ENCODE results near the gene MICAL3.

GRCh38 chr22:18000441-18001039, 23.8 kb downstream of the MICAL3 start:
- TF ChIP-seq, protein P1, sequence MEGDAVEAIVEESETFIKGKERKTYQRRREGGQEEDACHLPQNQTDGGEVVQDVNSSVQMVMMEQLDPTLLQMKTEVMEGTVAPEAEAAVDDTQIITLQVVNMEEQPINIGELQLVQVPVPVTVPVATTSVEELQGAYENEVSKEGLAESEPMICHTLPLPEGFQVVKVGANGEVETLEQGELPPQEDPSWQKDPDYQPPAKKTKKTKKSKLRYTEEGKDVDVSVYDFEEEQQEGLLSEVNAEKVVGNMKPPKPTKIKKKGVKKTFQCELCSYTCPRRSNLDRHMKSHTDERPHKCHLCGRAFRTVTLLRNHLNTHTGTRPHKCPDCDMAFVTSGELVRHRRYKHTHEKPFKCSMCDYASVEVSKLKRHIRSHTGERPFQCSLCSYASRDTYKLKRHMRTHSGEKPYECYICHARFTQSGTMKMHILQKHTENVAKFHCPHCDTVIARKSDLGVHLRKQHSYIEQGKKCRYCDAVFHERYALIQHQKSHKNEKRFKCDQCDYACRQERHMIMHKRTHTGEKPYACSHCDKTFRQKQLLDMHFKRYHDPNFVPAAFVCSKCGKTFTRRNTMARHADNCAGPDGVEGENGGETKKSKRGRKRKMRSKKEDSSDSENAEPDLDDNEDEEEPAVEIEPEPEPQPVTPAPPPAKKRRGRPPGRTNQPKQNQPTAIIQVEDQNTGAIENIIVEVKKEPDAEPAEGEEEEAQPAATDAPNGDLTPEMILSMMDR (IDR thresholded peaks at IDR 0.05; ENCODE audit: low read depth, low read length), result no peak
- TF ChIP-seq EZH2phosphoT487 (IDR thresholded peaks at IDR 0.05; ENCODE audit: low read depth), result no peak

All from OCI-LY3 (cell line).